H1 (cell line): ENCODE data around the gene NR1I2. TPM values are rescaled to one million over a fixed set of nuclear protein-coding genes. Genes with fewer than 3 reads are reported as not detected.
A peak's percentile ranks its signal among the peaks of the same experiment; 100 is the strongest.

Experiments used
- CTCF ChIA-PET: fragments of 300-600 bp; sonication (Branson Sonifier 250); formaldehyde crosslinking; loops from one replicate; lab custom pipeline; 2021; ENCODE audit not compliant: partially characterized antibody; lab: Charles Lee
- POLR2A ChIA-PET: fragments of 300-600 bp; sonication (Branson Sonifier 250); formaldehyde crosslinking; loops from one replicate; lab custom pipeline; 2021; ENCODE audit warnings: inconsistent platforms; ENCODE audit not compliant: partially characterized antibody; lab: Charles Lee
- DNase-seq, 2 experiments: peaks; one replicate each; pipeline versions ENCODE4 v3.0.0 to v3.0.0-alpha.2; 2010 to 2022; ENCODE audit warnings: low spot score in 2 of 2, low read depth in 1 of 2, mixed read lengths in 1 of 2
- FAIRE-seq: peaks from 2 replicates; lab custom pipeline; 2011; peaks lifted over from hg19 to GRCh38; lab: Jason Lieb, UNC
- H2AFZ ChIP-seq: 2 replicates; pipeline ENCODE4 v1.8.1; 2012; ENCODE audit warnings: low read length, inconsistent platforms
- H2AK5ac ChIP-seq: 2 replicates; pipeline ENCODE4 v1.6.1; 2013; ENCODE audit warnings: low read depth, low read length
- H2BK120ac ChIP-seq: replicated peaks from 2 replicates; pipeline ENCODE3; 2013; ENCODE audit warnings: low read depth, low read length, inconsistent platforms
- H2BK12ac ChIP-seq: 2 replicates; pipeline ENCODE4 v1.6.1; 2013; ENCODE audit warnings: low read depth, low read length
- H2BK15ac ChIP-seq: 2 replicates; pipeline ENCODE4 v1.6.1; 2013; ENCODE audit warnings: low read length
- H2BK20ac ChIP-seq: 2 replicates; pipeline ENCODE4 v1.6.1; 2013; ENCODE audit warnings: low read length
- H2BK5ac ChIP-seq: 2 replicates; pipeline ENCODE4 v1.6.1; 2013; ENCODE audit warnings: low read depth, low read length
- H3K14ac ChIP-seq: 2 replicates; pipeline ENCODE4 v1.6.1; 2013; ENCODE audit warnings: inconsistent platforms; ENCODE audit not compliant: insufficient read length
- H3K18ac ChIP-seq: 2 replicates; pipeline ENCODE4 v1.6.1; 2013; ENCODE audit warnings: low read length; ENCODE audit errors: extremely low read depth
- H3K23ac ChIP-seq: 2 replicates; pipeline ENCODE4 v1.6.1; 2013; ENCODE audit warnings: inconsistent platforms; ENCODE audit not compliant: insufficient read length
- H3K23me2 ChIP-seq: 2 replicates; pipeline ENCODE4 v1.6.1; 2013; ENCODE audit warnings: low read depth, low read length
- H3K27ac ChIP-seq: 2 replicates; pipeline ENCODE4 v1.6.1; 2011; ENCODE audit warnings: low read depth, low read length, inconsistent platforms
- H3K27me3 ChIP-seq, 4 experiments: replicated peaks in 1 of 4; 1 replicate in 1 of 4; 2 replicates in 3 of 4; pipeline versions ENCODE4 v1.6.1 to v1.8.1; 2011 to 2013; ENCODE audit warnings: low read length in 3 of 4, mild to moderate bottlenecking in 3 of 4, inconsistent platforms in 2 of 4, mixed read lengths in 2 of 4, moderate library complexity in 1 of 4; ENCODE audit not compliant: control insufficient read depth in 3 of 4, insufficient read depth in 3 of 4; ENCODE audit errors: extremely low read depth in 1 of 4
- H3K36me3 ChIP-seq, 4 experiments: 2 replicates each; pipeline versions ENCODE4 v1.6.1 to v1.8.1; 2011 to 2013; ENCODE audit warnings: mild to moderate bottlenecking in 4 of 4, low read length in 3 of 4, moderate library complexity in 2 of 4, control low read depth in 1 of 4, inconsistent platforms in 1 of 4; ENCODE audit not compliant: insufficient read depth in 4 of 4, control insufficient read depth in 2 of 4
- H3K4ac ChIP-seq: replicated peaks from 2 replicates; pipeline ENCODE3; 2013; ENCODE audit warnings: low read length, low read depth, mixed read lengths, inconsistent platforms; ENCODE audit not compliant: insufficient read length
- H3K4me1 ChIP-seq, 4 experiments: replicated peaks in 1 of 4; 1 replicate in 1 of 4; 2 replicates in 3 of 4; pipeline versions ENCODE4 v1.6.1 to v1.8.1; 2011 to 2013; ENCODE audit warnings: low read length in 3 of 4, inconsistent platforms in 2 of 4, mixed read lengths in 1 of 4; ENCODE audit not compliant: insufficient read depth in 4 of 4, control insufficient read depth in 3 of 4
- H3K4me2 ChIP-seq, 2 experiments: 2 replicates each; pipeline versions ENCODE4 v1.6.1 to v1.8.1; 2011 to 2013; ENCODE audit warnings: low read depth in 2 of 2, low read length in 2 of 2, control low read depth in 1 of 2, inconsistent platforms in 1 of 2, mild to moderate bottlenecking in 1 of 2; ENCODE audit not compliant: insufficient read depth in 1 of 2
- H3K4me3 ChIP-seq, 4 experiments: fragments of 200-600, 300-600 bp in 1 of 4; sonication (generic), shearing (Covaris generic), sonication (Bioruptor Twin) in 1 of 4; 2 replicates each; pipeline versions ENCODE4 v1.5.1 to v1.8.1; 2011 to 2016; ENCODE audit warnings: low read length in 4 of 4, low read depth in 3 of 4, control low read depth in 2 of 4, inconsistent platforms in 2 of 4, mild to moderate bottlenecking in 2 of 4, mixed read lengths in 1 of 4, moderate library complexity in 1 of 4; ENCODE audit not compliant: insufficient read depth in 2 of 4; ENCODE audit errors: extremely low read depth in 1 of 4
- H3K56ac ChIP-seq: replicated peaks from 2 replicates; pipeline ENCODE3; 2013; ENCODE audit warnings: low read depth, mild to moderate bottlenecking, mixed read lengths, low read length, inconsistent platforms; ENCODE audit not compliant: insufficient read length
- H3K79me1 ChIP-seq: 2 replicates; pipeline ENCODE4 v1.6.1; 2013; ENCODE audit warnings: low read depth, low read length, control low read depth
- H3K79me2 ChIP-seq, 2 experiments: 2 replicates each; pipeline versions ENCODE4 v1.6.1 to v1.8.1; 2012 to 2013; ENCODE audit warnings: low read length in 2 of 2, mild to moderate bottlenecking in 2 of 2, inconsistent platforms in 1 of 2; ENCODE audit not compliant: insufficient read depth in 2 of 2, control insufficient read depth in 1 of 2
- H3K9ac ChIP-seq, 4 experiments: replicated peaks in 1 of 4; 1 replicate in 1 of 4; 2 replicates in 3 of 4; pipeline versions ENCODE4 v1.6.1 to v1.8.1; 2011 to 2013; ENCODE audit warnings: low read depth in 3 of 4, low read length in 3 of 4, control low read depth in 2 of 4, mild to moderate bottlenecking in 2 of 4, moderate library complexity in 2 of 4, inconsistent platforms in 1 of 4; ENCODE audit errors: extremely low read depth in 1 of 4
- H3K9me3 ChIP-seq, 2 experiments: 2 replicates each; pipeline versions ENCODE4 v1.6.1 to v1.8.1; 2012 to 2013; ENCODE audit warnings: mild to moderate bottlenecking in 2 of 2, moderate library complexity in 2 of 2, control low read depth in 1 of 2, inconsistent platforms in 1 of 2, low read depth in 1 of 2, low read length in 1 of 2, mixed read lengths in 1 of 2; ENCODE audit not compliant: insufficient read depth in 2 of 2
- H4K20me1 ChIP-seq, 2 experiments: replicated peaks in 1 of 2; 2 replicates each; pipeline versions ENCODE3 to v1.8.1; 2011 to 2013; ENCODE audit warnings: inconsistent platforms in 2 of 2, low read length in 2 of 2, mild to moderate bottlenecking in 1 of 2; ENCODE audit not compliant: insufficient read depth in 2 of 2, control insufficient read depth in 1 of 2
- H4K5ac ChIP-seq: 2 replicates; pipeline ENCODE4 v1.6.1; 2013; ENCODE audit warnings: low read length, low read depth, mixed read lengths, inconsistent platforms; ENCODE audit not compliant: insufficient read length
- H4K8ac ChIP-seq: 2 replicates; pipeline ENCODE4 v1.8.0; 2013; ENCODE audit warnings: mild to moderate bottlenecking, moderate library complexity, low read length, inconsistent platforms; ENCODE audit not compliant: insufficient read depth; ENCODE audit errors: extremely low read depth
- H4K91ac ChIP-seq: replicated peaks from 2 replicates; pipeline ENCODE3; 2013; ENCODE audit warnings: low read length, mixed read lengths, inconsistent platforms; ENCODE audit not compliant: insufficient read length
- ASH2L ChIP-seq: fragments of 200-600, 300-600 bp; sonication (generic); IDR thresholded peaks from one replicate; pipeline ENCODE4 v1.7.1; 2017; ENCODE audit warnings: low read length
- CREB1 ChIP-seq: IDR thresholded peaks from 2 replicates; pipeline ENCODE4 v1.6.1; 2012; ENCODE audit warnings: inconsistent platforms
- FOSL1 ChIP-seq: IDR thresholded peaks from 2 replicates; pipeline ENCODE4 v1.6.1; 2011; ENCODE audit warnings: mild to moderate bottlenecking, low read depth, low read length, moderate library complexity; ENCODE audit not compliant: insufficient read depth
- JUND ChIP-seq: IDR thresholded peaks from 2 replicates; pipeline ENCODE4 v1.6.1; 2011; ENCODE audit warnings: mild to moderate bottlenecking, improper control_type of control experiment, low read length
- MAFK ChIP-seq: IDR thresholded peaks from 2 replicates; pipeline ENCODE4 v1.6.1; 2012; ENCODE audit warnings: low read depth, mild to moderate bottlenecking, improper control_type of control experiment, low read length
- RAD21 ChIP-seq, 2 experiments: IDR thresholded peaks in 1 of 2; conservative IDR thresholded peaks in 1 of 2; 2 replicates each; pipeline ENCODE4 v1.6.1; 2011; ENCODE audit warnings: low read depth in 2 of 2, low read length in 2 of 2, improper control_type of control experiment in 1 of 2, inconsistent platforms in 1 of 2, mild to moderate bottlenecking in 1 of 2, moderate library complexity in 1 of 2
- RBBP5 ChIP-seq: IDR thresholded peaks from 2 replicates; pipeline ENCODE4 v1.7.1; 2012; ENCODE audit warnings: low read depth, mild to moderate bottlenecking, inconsistent platforms, low read length, moderate library complexity, borderline replicate concordance
- SP1 ChIP-seq: IDR thresholded peaks from 2 replicates; pipeline ENCODE4 v1.6.1; 2011; ENCODE audit warnings: low read depth, low read length
- YY1 ChIP-seq: IDR thresholded peaks from 2 replicates; pipeline ENCODE4 v1.6.1; 2011; ENCODE audit warnings: low read depth, mild to moderate bottlenecking, low read length
- WGBS, 2 experiments: shearing (Covaris generic) in 1 of 2; methylation state at CpG; one replicate each; pipeline versions ENCODE4 v1.1.6 to v1.1.7; 2013 to 2015; ENCODE audit warnings: low lambda C conversion rate in 2 of 2, mixed read lengths in 2 of 2, inconsistent platforms in 1 of 2, low coverage in 1 of 2, missing lambda C conversion rate in 1 of 2; ENCODE audit not compliant: insufficient replicate concordance in 2 of 2, insufficient coverage in 1 of 2, insufficient read length in 1 of 2; ENCODE audit errors: extremely low coverage in 1 of 2, missing lambda C conversion rate in 1 of 2; 5-methylcytosine and 5-hydroxymethylcytosine counted together
- polyA plus RNA-seq, 7 experiments: library from polyadenylated mRNA; depleted of rRNA in 3 of 7; stranded (reverse) in 5 of 7; unstranded in 2 of 7; fragments of >200 nt in 5 of 7; fragments of 200-250 nt in 2 of 7; gene quantifications; 1 replicate in 5 of 7; 2 replicates in 1 of 7; 4 replicates in 1 of 7; pipeline versions ENCODE4 v1.2.1 to v1.2.3, GENCODE V29; 2011 to 2013; ENCODE audit warnings: missing spikeins in 2 of 7, mixed read lengths in 2 of 7
- total RNA-seq: library from RNA; stranded (reverse); fragmentation: NEBNext Ultra II Directional; extraction: Animal tissue kit (Norgen Biotek cat#: 25700); gene quantifications from 2 replicates; pipeline ENCODE4 v1.2.1, GENCODE V29; 2021
- TF ChIP-seq, protein P1 (sequence below): IDR thresholded peaks from 2 replicates; pipeline ENCODE4 v1.6.1; 2012; ENCODE audit warnings: inconsistent platforms

Gene NR1I2
- total and polyA plus RNA-seq, 2 of the 8 experiments (the other 6 are each of a cell fraction or from before 2014, with no cell fraction given) = 0.28 to 1.8 TPM

GRCh38 chr3:119794971-119795612 is 13.2 kb downstream of the NR1I2 start:
- Histone ChIP-seq H4K8ac (no peak overlapping the region), H2BK20ac (0 out of 2 replicates have a peak overlapping the region, but pooled peaks have one; percentile 94), H3K27me3 (no peaks in the 10 kb centered on the region), H3K9ac (no peak overlapping the region), H3K56ac (no peak overlapping the region), H3K9me3 (no peaks in the 10 kb centered on the region), H3K27ac (no peak overlapping the region), H3K4ac (no peak overlapping the region), H2BK15ac (0 out of 2 replicates have a peak overlapping the region, but pooled peaks have one; percentile 67), H3K4me3 (no peak overlapping the region; a peak in 2 of 8 replicates), H3K14ac (no peak overlapping the region), H2AK5ac (no peak overlapping the region; the same call in 1 of the 2 replicates), H3K4me2 (peak overlapping the region; percentile 46 to 56), H4K20me1 (no peaks in the 10 kb centered on the region), H3K4me1 (peaks cover 0 to 4% (median 3%) of the 10 kb centered on the region in 4 experiments; a peak in 3 of 7 replicates), H3K23ac (no peak overlapping the region), H3K79me2 (no peaks in the 10 kb centered on the region), H3K18ac (peak overlapping the region; percentile 51; the same call in 1 of the 2 replicates), H4K5ac (no peak overlapping the region), H2BK5ac (no peak overlapping the region; the same call in 1 of the 2 replicates), H3K23me2 (no peaks in the 10 kb centered on the region), H2BK120ac (no peak overlapping the region), H2BK12ac (peak overlapping the region; percentile 65; the same call in 1 of the 2 replicates)
- ChIA-PET CTCF (interaction anchor here (1.5 kb wide), 1 partner anchor 12 kb away, joined by 5 read pairs; no protein-coding TSS in a partner anchor), POLR2A (interaction anchor here (1.6 kb wide), 1 partner anchor 15 kb away, joined by 5 read pairs; no protein-coding TSS in a partner anchor)
- WGBS, 2 experiments = 76% methylated on average over 5 of the region's 5 CpGs; no CpG with 5 or more reads in 1 of the 2 experiments
- DNase-seq = peak in 1 of 2 experiments; percentile 73
- TF ChIP-seq SP1 = peak; percentile 41; the same call in 1 of the 2 replicates
- 0 out of 2 replicates have a peak, but pooled peaks have one; percentile 15 for TF ChIP-seq YY1
- peak; percentile 77 for TF ChIP-seq JUND
- TF ChIP-seq RBBP5 = peak; percentile 97
- peak in 1 of 2 experiments; percentile 6; a peak in 1 of 4 replicates for TF ChIP-seq RAD21 (IDR thresholded peaks at IDR 0.05 in 1 of 2, conservative IDR thresholded peaks at IDR 0.05 in 1 of 2; ENCODE audit: low read depth in 2 of 2, low read length in 2 of 2)
- no peak for TF ChIP-seq FOSL1
- TF ChIP-seq MAFK = peak; percentile 46; the same call in 1 of the 2 replicates
- TF ChIP-seq ASH2L = peak; percentile 85
- no peak for TF ChIP-seq CREB1
- TF ChIP-seq, protein P1, sequence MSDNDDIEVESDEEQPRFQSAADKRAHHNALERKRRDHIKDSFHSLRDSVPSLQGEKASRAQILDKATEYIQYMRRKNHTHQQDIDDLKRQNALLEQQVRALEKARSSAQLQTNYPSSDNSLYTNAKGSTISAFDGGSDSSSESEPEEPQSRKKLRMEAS = no peak
- TF ChIP-seq, all 59 proteins: peak for 7
- H3K79me1 ChIP-seq = no peaks in the 10 kb centered on the region
- H2AFZ ChIP-seq = peak overlapping the region; percentile 94
- no peaks in the 10 kb centered on the region for H3K36me3 ChIP-seq
- H4K91ac ChIP-seq = no peak overlapping the region
- no peak for FAIRE-seq
